Measurements from ENCODE around the gene GPAT3. TPM values are rescaled to one million over a fixed set of nuclear protein-coding genes. Genes with fewer than 3 reads are reported as not detected.
"Not testable (repeated sequence)": the region's sequence is repeated elsewhere in the genome, so short reads cannot be mapped to it uniquely, and the experiment has no call there.

The GPAT3 gene
- total and polyA plus RNA-seq, 11 donors, result 21.3 to 64.5 (median 38.8) TPM

DNA sequence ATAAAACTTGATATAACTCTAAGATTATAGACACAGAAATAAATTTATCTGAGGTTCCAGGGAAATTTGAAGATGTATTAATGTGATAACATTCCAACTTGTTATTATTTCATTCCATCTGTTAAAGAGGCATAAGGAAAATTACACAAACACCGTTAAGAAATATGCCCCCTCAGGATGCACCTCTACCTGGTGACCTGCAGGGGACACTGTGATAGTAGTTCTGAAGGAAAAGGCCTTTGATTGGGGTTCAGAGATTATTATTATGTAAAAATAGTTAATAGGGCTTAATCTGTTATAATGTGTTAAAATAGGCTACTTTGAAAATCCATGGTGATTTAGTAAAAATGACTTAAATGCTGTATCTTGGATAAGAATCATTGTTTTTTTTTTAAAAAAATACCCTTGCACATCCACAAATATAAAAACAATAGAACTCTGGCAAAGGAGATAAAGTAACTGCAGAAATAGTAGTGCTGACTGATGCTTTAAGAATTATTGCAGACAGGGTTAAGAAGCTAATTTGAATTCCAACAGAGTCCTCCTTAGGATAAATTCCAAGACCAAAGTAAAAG lies 44.9 kb upstream of the GPAT3 start:
- TF ChIP-seq POLR2A (IDR thresholded peaks at IDR 0.05) (no peak), CTCF (IDR thresholded peaks at IDR 0.05) (peak; percentile 46 to 69 (median 61))

GRCh38 chr4:83496085-83496917 lies 39.6 kb upstream of the GPAT3 start:
- not testable (repeated sequence) for H3K4me3 ChIP-seq
- WGBS, 4 donors, result 53 to 60% (median 56%) methylated on average over 8 of the region's 8 CpGs

More for the DNA sequence above, 44.9 kb upstream of the GPAT3 start:
- Histone ChIP-seq H3K4me3 (no peak overlapping the region), H3K4me1 (no peaks in the 10 kb centered on the region), H3K9me3 (no peaks in the 10 kb centered on the region), H3K27me3 (no peaks in the 10 kb centered on the region), H3K27ac (no peak overlapping the region), H3K36me3 (no peaks in the 10 kb centered on the region)
- no peak for DNase-seq
- 2 to 4% (median 4%) methylated on average over 1 of the region's 1 CpG for WGBS, 4 donors
- no peak for ATAC-seq
- intact Hi-C loops (cut with DNase I), result loop anchor here in 1 of 10 donors (5.0 kb wide), 1 partner anchor 151 kb away; no protein-coding TSS in a partner anchor

GRCh38 chr4:83498187-83498586 lies 37.7 kb upstream of the GPAT3 start:
- Histone ChIP-seq H3K27ac (no peak overlapping the region), H3K4me3 (no peak overlapping the region), H3K36me3 (no peaks in the 10 kb centered on the region), H3K27me3 (no peaks in the 10 kb centered on the region), H3K9me3 (no peaks in the 10 kb centered on the region), H3K4me1 (no peaks in the 10 kb centered on the region)
- no peak for ATAC-seq
- WGBS, 4 donors, result 83 to 100% (median 89%) methylated on average over 1 of the region's 1 CpG
- intact Hi-C loops (cut with DNase I), result no loop called here
- TF ChIP-seq CTCF (IDR thresholded peaks at IDR 0.05) (no peak), POLR2A (IDR thresholded peaks at IDR 0.05) (no peak)
- no peak for DNase-seq

More at GRCh38 chr4:83496085-83496917, 39.6 kb upstream of the GPAT3 start:
- ATAC-seq; H3K27ac ChIP-seq; H3K27me3 ChIP-seq; H3K9me3 ChIP-seq; DNase-seq; H3K4me1 ChIP-seq; H3K36me3 ChIP-seq; intact Hi-C loops (cut with DNase I): not testable (repeated sequence)

- not testable (repeated sequence) for H3K4me1 ChIP-seq, H3K27ac ChIP-seq, H3K9me3 ChIP-seq, H3K27me3 ChIP-seq, DNase-seq, H3K36me3 ChIP-seq, ATAC-seq, H3K4me3 ChIP-seq
- intact Hi-C loops (cut with DNase I), result loop anchor here in 1 of 10 donors (10.0 kb wide), 1 partner anchor 1003 kb away; no protein-coding TSS in a partner anchor
- WGBS, 4 donors, result 87 to 93% (median 89%) methylated on average over 3 of the region's 3 CpGs
These were observed 34.2 kb upstream of the GPAT3 start for GRCh38 chr4:83501671-83502070.

DNA sequence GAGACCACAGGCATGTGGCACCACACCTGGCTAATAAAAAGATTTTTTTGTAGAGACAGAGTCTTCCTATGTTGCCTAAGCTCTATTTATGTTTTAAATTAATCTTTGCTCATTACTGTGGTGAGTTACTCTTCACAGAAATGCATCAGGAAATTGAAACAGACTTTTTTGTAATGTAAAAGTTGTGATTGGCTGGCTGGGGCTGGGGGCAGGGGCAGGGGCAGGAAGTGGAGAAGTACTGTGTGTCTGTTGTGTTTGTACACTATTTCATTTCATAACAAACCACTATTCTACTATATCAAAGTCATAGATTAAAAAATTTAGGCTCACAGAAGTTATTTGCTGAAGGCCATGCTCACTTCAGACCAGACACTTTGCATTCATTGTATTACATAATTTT lies 31.9 kb upstream of the GPAT3 start:
- no peaks in the 10 kb centered on the region for H3K36me3 ChIP-seq
- H3K4me3 ChIP-seq, result no peak overlapping the region
- H3K9me3 ChIP-seq, result no peaks in the 10 kb centered on the region
- TF ChIP-seq POLR2A (IDR thresholded peaks at IDR 0.05) (no peak), CTCF (IDR thresholded peaks at IDR 0.05) (no peak)
- H3K27ac ChIP-seq, result no peak overlapping the region
- intact Hi-C loops (cut with DNase I), result loop anchor here in 1 of 10 donors (10.0 kb wide), 1 partner anchor 1001 kb away; no protein-coding TSS in a partner anchor
- H3K27me3 ChIP-seq, result no peaks in the 10 kb centered on the region
- ATAC-seq (no peak), DNase-seq (no peak)
- H3K4me1 ChIP-seq, result no peaks in the 10 kb centered on the region

Data from heart left ventricle (tissue), 16 donors.